HepG2 (cell line): ENCODE measurements around the gene PAQR7. TPM values are rescaled to one million over a fixed set of nuclear protein-coding genes. Genes with fewer than 3 reads are reported as not detected.
A peak's percentile ranks its signal among the peaks of the same experiment; 100 is the strongest.

ENCODE experiments used
- ATM ChIP-seq: fragments of 450-650 bp; IDR thresholded peaks from 2 replicates; pipeline ENCODE4 v1.7.1; 2017; ENCODE audit warnings: mild to moderate bottlenecking, borderline replicate concordance
- ELF1 ChIP-seq: sonication (generic); formaldehyde crosslinking; IDR thresholded peaks from 2 replicates; pipeline ENCODE4 v1.4.0; 2020; ENCODE audit warnings: missing genetic modification reagents
- FOSL2 ChIP-seq: sonication (generic); formaldehyde crosslinking; IDR thresholded peaks from 2 replicates; pipeline ENCODE4 v1.4.0; 2020; ENCODE audit warnings: missing genetic modification reagents
- FOXC1 ChIP-seq: sonication (generic); formaldehyde crosslinking; IDR thresholded peaks from 2 replicates; pipeline ENCODE4 v1.8.0; 2022; ENCODE audit warnings: mild to moderate bottlenecking, missing genetic modification reagents, borderline replicate concordance
- GATAD2A ChIP-seq: IDR thresholded peaks from 2 replicates; pipeline ENCODE4 v1.6.1; 2016
- HDAC1 ChIP-seq: sonication (generic); formaldehyde crosslinking; IDR thresholded peaks from 2 replicates; pipeline ENCODE4 v1.5.1; 2020; ENCODE audit warnings: mild to moderate bottlenecking, missing genetic modification reagents
- MYC ChIP-seq: sonication (generic); formaldehyde crosslinking; IDR thresholded peaks from 2 replicates; pipeline ENCODE4 v1.9.0; 2021; ENCODE audit warnings: missing genetic modification reagents, borderline replicate concordance
- NCOA2 ChIP-seq: sonication (generic); formaldehyde crosslinking; IDR thresholded peaks from 2 replicates; pipeline ENCODE4 v1.8.0; 2022; ENCODE audit warnings: inconsistent platforms
- NCOR1 ChIP-seq: fragments of 200-600 bp; sonication (generic); IDR thresholded peaks from 2 replicates; pipeline ENCODE4 v1.7.0; 2017; ENCODE audit warnings: antibody characterized with exemption, low read length, borderline replicate concordance
- NFIB ChIP-seq: sonication (generic); formaldehyde crosslinking; IDR thresholded peaks from 2 replicates; pipeline ENCODE4 v1.9.0; 2021; ENCODE audit warnings: missing genetic modification reagents, mild to moderate bottlenecking, borderline replicate concordance
- PHF20 ChIP-seq: sonication (generic); formaldehyde crosslinking; IDR thresholded peaks from 2 replicates; pipeline ENCODE4 v1.5.0; 2020; ENCODE audit warnings: mild to moderate bottlenecking, missing genetic modification reagents
- RORA ChIP-seq: sonication (generic); formaldehyde crosslinking; IDR thresholded peaks from 2 replicates; pipeline ENCODE4 v1.5.0; 2020; ENCODE audit warnings: mild to moderate bottlenecking, missing genetic modification reagents, moderate library complexity
- ZIK1 ChIP-seq: sonication (generic); formaldehyde crosslinking; IDR thresholded peaks from 2 replicates; pipeline ENCODE4 v1.5.0; 2020; ENCODE audit warnings: mild to moderate bottlenecking, low read depth, missing genetic modification reagents, borderline replicate concordance
- ZNF121 ChIP-seq: sonication (generic); formaldehyde crosslinking; IDR thresholded peaks from 2 replicates; pipeline ENCODE4 v1.5.0; 2020; ENCODE audit warnings: mild to moderate bottlenecking, missing genetic modification reagents
- ZNF143 ChIP-seq: sonication (generic); formaldehyde crosslinking; IDR thresholded peaks from 2 replicates; pipeline ENCODE4 v1.4.0; 2020; ENCODE audit warnings: missing genetic modification reagents
- ZNF230 ChIP-seq: sonication (generic); formaldehyde crosslinking; IDR thresholded peaks from 2 replicates; pipeline ENCODE4 v1.4.0; 2020; ENCODE audit warnings: mild to moderate bottlenecking, missing genetic modification reagents
- ZNF3 ChIP-seq: IDR thresholded peaks from 2 replicates; pipeline ENCODE4 v1.7.0; 2017; ENCODE audit warnings: inconsistent platforms
- ZNF430 ChIP-seq: sonication (generic); formaldehyde crosslinking; IDR thresholded peaks from 2 replicates; pipeline ENCODE4 v1.9.0; 2021; ENCODE audit warnings: mild to moderate bottlenecking, missing genetic modification reagents
- ZNF431 ChIP-seq: sonication (generic); formaldehyde crosslinking; IDR thresholded peaks from 2 replicates; pipeline ENCODE4 v1.9.0; 2022; ENCODE audit warnings: missing genetic modification reagents, low read depth, mild to moderate bottlenecking, borderline replicate concordance
- ZNF549 ChIP-seq: sonication (generic); formaldehyde crosslinking; IDR thresholded peaks from 2 replicates; pipeline ENCODE4 v1.5.0; 2020; ENCODE audit warnings: missing genetic modification reagents
- ZNF550 ChIP-seq: sonication (generic); formaldehyde crosslinking; IDR thresholded peaks from 2 replicates; pipeline ENCODE4 v1.4.0; 2020; ENCODE audit warnings: mild to moderate bottlenecking, missing genetic modification reagents, borderline replicate concordance
- ZNF652 ChIP-seq: IDR thresholded peaks from 2 replicates; pipeline ENCODE4 v1.6.1; 2016; ENCODE audit warnings: low read depth, borderline replicate concordance
- ZNF674 ChIP-seq: sonication (generic); formaldehyde crosslinking; IDR thresholded peaks from 2 replicates; pipeline ENCODE4 v1.5.0; 2020; ENCODE audit warnings: low read depth, mild to moderate bottlenecking, missing genetic modification reagents
- polyA plus RNA-seq, 8 experiments: library from polyadenylated mRNA; depleted of rRNA in 3 of 8; stranded (reverse) in 7 of 8; unstranded in 1 of 8; fragments of >200 nt; fragmentation: Illumina TruSeq in 4 of 8; extraction: Trizol in 4 of 8; gene quantifications; 2 replicates each; pipeline versions ENCODE4 v1.2.1 to v1.2.3, GENCODE V29; 2011 to 2016; ENCODE audit warnings: low read depth in 4 of 8, missing spikeins in 1 of 8, mixed read lengths in 1 of 8; ENCODE audit not compliant: insufficient read depth in 1 of 8
- total RNA-seq, 5 experiments: library from RNA; depleted of rRNA; stranded (reverse); fragments of >200 nt; fragmentation: Illumina TruSeq; extraction: Trizol; gene quantifications; 2 replicates each; pipeline ENCODE4 v1.2.3, GENCODE V29; 2016; ENCODE audit warnings: low read depth in 1 of 5
- TF ChIP-seq, protein P1 (sequence below): sonication (generic); formaldehyde crosslinking; IDR thresholded peaks from 2 replicates; pipeline ENCODE4 v1.4.0; 2020; ENCODE audit warnings: mild to moderate bottlenecking, missing genetic modification reagents, borderline replicate concordance
- TF ChIP-seq, protein P2 (sequence below): sonication (generic); formaldehyde crosslinking; conservative IDR thresholded peaks from 2 replicates; pipeline ENCODE4 v1.8.0; 2022; ENCODE audit warnings: mild to moderate bottlenecking, moderate library complexity, missing genetic modification reagents

PAQR7 gene
- total and polyA plus RNA-seq, 2 of the 13 experiments (the other 11 are each of a cell fraction or from before 2014, with no cell fraction given) = 13.2 to 16.6 TPM

DNA sequence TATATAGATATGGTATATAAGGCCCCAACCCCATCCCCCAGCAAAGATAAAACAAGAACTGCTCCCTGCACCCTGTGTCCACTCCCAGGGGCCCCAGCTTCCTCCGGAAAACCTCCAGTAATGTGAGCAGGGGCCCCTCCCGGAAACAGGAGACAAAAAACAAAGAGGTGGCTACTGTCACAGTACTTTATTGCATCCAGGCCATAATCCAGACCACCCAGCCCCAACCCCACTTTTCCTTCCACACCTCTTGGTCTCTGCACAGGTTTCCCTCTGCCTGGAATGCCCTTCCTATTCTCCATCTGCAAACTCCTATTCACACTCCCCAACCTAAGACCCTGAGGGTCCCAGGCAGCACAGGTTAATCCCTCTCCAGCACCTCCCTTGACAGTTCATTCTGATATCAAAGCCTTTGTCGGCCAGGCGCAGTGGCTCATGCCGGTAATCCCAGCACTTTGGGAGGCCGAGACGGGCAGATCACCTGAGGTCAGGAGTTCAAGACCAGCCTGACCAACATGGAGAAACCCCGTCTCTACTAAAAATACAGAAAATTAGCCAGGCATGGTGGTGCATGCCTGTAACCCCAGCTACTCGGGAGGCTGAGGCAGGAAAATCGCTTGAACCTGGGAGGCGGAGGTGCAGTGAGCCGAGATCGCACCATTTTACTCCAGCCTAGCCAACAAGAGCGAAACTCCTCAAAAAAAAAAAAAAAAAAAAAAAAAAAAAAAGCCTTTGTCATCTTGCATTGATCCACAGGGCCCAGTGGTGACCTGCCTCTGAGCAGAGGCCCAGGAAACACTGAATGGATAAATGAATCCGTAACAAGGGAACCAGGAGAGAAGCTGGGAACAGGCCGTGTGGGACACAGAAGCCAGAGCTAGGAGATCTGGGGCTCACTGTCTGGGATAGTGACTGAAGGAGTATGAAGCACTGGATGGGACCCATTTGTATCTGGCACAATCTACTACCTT is 13.9 kb downstream of the PAQR7 start (continued):
- TF ChIP-seq ZNF230 (CRISPR knock-in tag) = no peak
- TF ChIP-seq ZNF674 = no peak
- TF ChIP-seq ZIK1 (CRISPR knock-in tag) = no peak
- TF ChIP-seq ELF1 (CRISPR knock-in tag) = peak; percentile 58; the same call in 1 of the 2 replicates
- TF ChIP-seq HDAC1 (CRISPR knock-in tag) = peak; percentile 49; the same call in 1 of the 2 replicates
- TF ChIP-seq ZNF143 (CRISPR knock-in tag) = peak; percentile 24; the same call in 1 of the 2 replicates
- TF ChIP-seq RORA = no peak
- peak; percentile 77; the same call in 1 of the 2 replicates for TF ChIP-seq NCOA2
- TF ChIP-seq ZNF652 (CRISPR knock-in tag) = 0 out of 2 replicates have a peak, but pooled peaks have one; percentile 29
- TF ChIP-seq FOSL2 = peak; percentile 93
- TF ChIP-seq MYC (CRISPR knock-in tag) = no peak
- no peak for TF ChIP-seq ZNF431 (CRISPR knock-in tag)
- TF ChIP-seq ZNF430 (CRISPR knock-in tag) = no peak
- TF ChIP-seq ATM = no peak
- TF ChIP-seq, protein P1, sequence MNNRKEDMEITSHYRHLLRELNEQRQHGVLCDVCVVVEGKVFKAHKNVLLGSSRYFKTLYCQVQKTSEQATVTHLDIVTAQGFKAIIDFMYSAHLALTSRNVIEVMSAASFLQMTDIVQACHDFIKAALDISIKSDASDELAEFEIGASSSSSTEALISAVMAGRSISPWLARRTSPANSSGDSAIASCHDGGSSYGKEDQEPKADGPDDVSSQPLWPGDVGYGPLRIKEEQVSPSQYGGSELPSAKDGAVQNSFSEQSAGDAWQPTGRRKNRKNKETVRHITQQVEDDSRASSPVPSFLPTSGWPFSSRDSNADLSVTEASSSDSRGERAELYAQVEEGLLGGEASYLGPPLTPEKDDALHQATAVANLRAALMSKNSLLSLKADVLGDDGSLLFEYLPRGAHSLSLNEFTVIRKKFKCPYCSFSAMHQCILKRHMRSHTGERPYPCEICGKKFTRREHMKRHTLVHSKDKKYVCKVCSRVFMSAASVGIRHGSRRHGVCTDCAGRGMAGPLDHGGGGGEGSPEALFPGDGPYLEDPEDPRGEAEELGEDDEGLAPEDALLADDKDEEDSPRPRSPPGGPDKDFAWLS (CRISPR knock-in tag) = no peak
- TF ChIP-seq ZNF550 = no peak
- TF ChIP-seq GATAD2A (CRISPR knock-in tag) = peak; percentile 81
- TF ChIP-seq, protein P2, sequence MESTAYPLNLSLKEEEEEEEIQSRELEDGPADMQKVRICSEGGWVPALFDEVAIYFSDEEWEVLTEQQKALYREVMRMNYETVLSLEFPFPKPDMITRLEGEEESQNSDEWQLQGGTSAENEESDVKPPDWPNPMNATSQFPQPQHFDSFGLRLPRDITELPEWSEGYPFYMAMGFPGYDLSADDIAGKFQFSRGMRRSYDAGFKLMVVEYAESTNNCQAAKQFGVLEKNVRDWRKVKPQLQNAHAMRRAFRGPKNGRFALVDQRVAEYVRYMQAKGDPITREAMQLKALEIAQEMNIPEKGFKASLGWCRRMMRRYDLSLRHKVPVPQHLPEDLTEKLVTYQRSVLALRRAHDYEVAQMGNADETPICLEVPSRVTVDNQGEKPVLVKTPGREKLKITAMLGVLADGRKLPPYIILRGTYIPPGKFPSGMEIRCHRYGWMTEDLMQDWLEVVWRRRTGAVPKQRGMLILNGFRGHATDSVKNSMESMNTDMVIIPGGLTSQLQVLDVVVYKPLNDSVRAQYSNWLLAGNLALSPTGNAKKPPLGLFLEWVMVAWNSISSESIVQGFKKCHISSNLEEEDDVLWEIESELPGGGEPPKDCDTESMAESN = no peak
- TF ChIP-seq ZNF3 (CRISPR knock-in tag) = no peak
- TF ChIP-seq FOXC1 (CRISPR knock-in tag) = no peak
- TF ChIP-seq NCOR1 = peak; percentile 38; the same call in 1 of the 2 replicates
- TF ChIP-seq PHF20 (CRISPR knock-in tag) = no peak; the same call in 1 of the 2 replicates
- TF ChIP-seq ZNF549 = no peak
- no peak for TF ChIP-seq NFIB (CRISPR knock-in tag)
- no peak for TF ChIP-seq ZNF121 (CRISPR knock-in tag)
